HG02759 (cell line): ENCODE results near the gene CABP1.
A peak's percentile ranks its signal among the peaks of the same experiment; 100 is the strongest.
"Not testable (repeated sequence)": the region's sequence is repeated elsewhere in the genome, so short reads cannot be mapped to it uniquely, and the experiment has no call there.

Source experiments
- ATAC-seq: cut with Tn5 transposase; IDR thresholded peaks from one replicate; pipeline ENCODE4 v1.9.1; 2021; ENCODE audit warnings: mild to moderate bottlenecking, moderate library complexity; ENCODE audit not compliant: unreplicated experiment

Gene CABP1

DNA sequence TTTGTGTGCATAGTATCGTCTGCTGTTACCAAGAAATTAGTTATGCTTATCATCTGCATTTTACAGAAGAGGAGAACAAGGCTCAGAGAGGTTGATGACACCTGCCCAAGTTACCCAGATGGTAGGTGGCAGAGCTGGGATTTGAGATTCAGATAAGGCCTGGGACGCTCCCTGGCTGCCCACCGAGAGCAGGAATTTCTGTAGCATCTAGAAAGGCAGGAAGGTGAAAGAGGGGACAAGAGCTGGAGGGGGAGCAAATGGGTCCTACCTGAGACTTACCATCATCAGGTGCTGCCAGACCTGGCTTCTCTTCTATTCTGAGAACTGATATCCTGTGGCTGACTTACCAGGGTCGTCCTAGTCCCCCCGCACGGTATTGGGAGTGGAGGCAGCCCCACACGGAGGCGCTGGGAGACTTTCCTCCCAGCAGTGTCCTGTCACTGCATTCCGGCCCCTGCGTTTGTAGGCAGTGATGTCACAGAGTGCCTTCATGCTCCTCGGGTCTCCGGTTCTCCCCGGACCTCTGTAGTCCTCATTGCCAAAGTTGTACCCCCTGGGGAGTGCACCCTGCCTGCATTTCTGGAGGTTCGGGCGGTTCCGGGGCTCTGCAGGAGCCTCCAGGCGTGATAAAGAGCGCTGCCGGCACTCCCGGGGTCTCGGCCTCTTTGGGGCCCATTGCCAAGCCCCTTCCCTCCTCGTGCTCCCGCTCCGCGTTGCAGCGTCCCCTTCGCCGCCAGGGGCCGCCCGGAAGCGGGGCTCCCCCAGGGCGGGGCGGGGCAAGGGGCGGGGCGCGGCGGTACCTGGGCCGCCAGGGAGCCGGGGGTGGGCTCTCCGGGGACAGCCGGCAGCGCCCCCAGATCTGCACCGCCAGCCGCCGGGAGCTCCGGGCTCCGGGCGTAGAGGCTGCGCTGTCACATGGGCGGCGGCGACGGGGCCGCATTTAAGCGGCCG lies at the start of gene CABP1:
CABP1 (plus strand) TSS at position 856 of the 951 bp plus-strand sequence; CDS start at position 916, 60 bp downstream.
- peak; percentile 74 for ATAC-seq

- no peak for ATAC-seq
Measured at GRCh38 chr12:120590741-120591407, 49.6 kb upstream of the CABP1 start.

DNA sequence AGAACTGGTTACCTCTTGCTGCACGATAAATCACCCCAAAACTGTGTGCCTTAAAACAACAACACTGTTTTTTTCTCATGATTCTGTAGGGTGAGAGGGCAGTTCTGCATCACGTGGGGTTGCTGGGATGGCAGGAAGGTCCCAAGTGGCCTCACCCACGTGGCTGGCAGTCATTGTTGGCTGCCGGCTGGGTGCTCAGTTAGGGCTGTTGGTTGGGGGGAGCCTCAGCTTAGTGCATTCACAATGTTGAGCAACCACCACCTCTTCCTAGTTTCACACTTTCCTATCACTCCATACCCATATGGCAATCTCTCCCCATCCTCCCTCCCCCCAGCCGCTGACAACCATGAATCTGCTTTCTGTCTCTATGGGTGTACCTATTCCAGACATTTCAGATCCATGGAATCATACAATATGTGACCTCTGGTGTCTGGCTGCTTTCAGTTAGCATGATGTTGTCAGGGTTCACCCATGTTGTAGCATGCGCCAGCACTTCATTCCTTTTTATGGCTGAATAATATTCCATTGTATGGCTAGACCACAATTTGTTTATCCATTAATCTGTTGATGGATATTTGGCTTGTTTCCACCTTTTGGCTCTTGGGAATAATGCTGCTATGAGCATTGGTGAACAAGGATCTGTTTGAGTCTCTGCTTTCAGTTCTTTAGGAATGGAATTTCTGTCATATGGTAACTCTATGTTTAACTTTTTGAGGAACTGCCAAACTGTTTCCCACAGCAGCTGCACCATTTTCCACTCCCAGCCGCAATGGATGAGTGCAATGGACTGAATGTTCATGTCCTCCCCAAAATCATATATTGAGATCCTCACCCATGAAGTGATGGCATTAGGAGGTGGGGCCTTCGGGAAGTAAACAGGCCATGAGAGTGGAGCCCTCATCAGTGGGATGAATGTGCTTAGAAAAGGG lies 48.0 kb upstream of the CABP1 start:
- no peak for ATAC-seq

DNA sequence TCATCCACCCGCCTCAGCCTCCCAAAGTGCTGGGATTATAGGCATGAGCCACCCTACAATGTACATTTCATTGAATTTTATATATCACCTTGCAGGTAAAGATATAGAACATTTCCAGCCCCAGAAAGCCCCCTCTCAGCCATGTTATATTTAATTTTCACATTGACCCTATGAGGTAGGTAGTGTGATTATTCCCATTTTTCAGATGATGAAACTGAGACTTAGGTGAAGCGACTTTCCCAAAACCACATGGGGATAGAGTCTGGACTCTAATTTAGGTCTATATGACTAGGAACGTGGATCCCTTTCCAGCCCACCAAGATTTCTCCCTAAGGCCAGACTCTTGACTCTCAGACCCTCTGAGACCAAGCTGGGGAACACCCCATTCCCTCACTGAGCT lies 43.5 kb upstream of the CABP1 start:
- no peak for ATAC-seq

GRCh38 chr12:120597861-120598260 lies 42.6 kb upstream of the CABP1 start:
- ATAC-seq: no peak

DNA sequence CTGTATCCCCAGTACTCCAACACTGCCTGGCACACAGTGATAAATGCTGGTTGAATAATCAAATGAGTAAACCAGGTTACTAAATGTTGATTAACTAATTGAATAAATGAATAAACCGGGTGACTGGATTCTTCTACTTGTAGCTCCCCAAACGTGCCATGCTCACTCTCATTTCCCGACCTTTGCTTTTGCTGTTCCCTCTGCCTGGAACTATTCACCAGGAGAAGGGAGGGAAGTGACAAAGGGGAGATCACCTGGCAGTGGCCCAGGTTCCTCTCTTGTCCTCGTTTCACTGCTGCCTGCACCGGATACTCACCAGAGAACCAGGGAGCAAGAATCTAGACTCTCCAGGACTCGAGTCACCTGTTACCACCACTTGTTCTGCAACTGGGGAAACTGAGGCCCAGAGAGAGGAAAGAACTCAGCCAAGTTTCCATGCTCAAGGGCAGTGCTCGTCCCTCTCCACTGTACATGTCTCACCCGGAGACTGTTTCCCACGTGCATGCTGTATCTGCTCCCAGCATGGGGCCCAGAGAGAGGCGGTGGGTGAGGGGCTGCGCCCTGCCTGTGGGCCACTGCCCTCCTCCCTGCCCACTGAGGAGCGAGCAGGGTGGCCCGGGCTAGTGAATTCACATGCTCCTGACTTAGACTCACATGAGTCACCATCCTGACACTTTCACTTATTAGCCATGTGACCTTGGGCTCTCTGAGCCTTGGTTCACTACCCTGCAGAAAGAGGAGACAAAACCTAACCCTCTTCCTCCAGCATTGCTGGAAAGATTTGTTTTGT lies 41.6 kb upstream of the CABP1 start:
- ATAC-seq: no peak

GRCh38 chr12:120599672-120600552 lies 40.5 kb upstream of the CABP1 start:
- no peak for ATAC-seq

DNA sequence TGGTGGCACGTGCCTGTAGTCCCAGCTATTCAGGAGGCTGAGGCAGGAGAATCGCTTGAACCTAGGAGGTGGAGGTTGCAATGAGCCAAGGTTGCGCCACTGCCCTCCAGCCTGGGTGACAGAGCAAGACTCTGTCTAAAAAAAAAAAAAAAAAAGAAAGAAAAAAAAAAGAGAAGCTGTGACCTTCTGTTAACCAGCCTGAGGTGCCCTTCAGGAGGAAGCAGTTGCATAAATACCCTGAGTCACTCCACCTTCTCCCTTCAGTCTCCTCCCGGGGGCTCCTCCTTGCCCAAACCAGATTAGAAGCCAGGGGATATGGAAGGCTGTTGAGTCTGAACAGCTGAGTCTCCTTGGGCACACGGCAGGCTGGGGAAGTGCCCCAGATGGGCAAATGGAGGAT lies 38.0 kb upstream of the CABP1 start:
- ATAC-seq: not testable (repeated sequence)

GRCh38 chr12:120610560-120610959 lies 29.9 kb upstream of the CABP1 start:
- ATAC-seq: no peak

DNA sequence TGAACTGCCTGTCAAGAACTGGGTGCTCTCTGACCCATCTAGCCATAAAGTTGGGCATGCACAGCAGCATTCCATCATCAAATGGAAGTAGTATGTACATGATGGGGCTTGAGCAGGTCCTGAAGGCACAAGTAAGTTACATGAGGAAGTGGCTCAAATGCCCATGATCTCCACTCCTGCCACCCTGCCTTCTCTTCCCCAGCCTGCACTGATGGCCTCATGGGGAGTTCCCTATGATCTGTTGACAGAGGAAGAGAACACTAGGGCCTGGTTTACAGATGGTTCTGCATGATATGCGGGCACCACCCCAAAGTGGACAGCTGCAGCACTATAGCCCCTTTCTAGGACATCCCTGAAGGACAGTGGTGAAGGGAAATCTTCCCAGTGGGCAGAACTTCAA lies 28.9 kb upstream of the CABP1 start:
- not testable (repeated sequence) for ATAC-seq

DNA sequence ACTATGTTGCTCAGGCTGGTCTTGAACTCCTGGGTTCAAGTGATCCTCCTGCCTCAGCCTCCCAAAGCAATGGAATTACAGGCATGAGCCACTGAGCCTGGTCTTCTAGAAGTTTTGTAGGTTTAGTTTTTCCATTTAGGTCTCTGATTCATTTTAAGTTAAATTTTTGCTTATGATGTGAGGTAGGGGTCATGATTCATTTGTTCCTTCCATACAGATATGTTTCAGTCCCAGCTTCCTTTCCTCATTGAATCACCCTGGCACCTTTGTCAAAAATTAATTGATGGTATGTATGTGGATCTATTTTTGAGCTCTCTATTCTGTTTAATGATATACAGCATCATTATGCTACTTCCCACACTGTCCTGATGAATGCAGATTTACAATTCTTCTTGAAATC lies 25.6 kb upstream of the CABP1 start:
- ATAC-seq: no peak

DNA sequence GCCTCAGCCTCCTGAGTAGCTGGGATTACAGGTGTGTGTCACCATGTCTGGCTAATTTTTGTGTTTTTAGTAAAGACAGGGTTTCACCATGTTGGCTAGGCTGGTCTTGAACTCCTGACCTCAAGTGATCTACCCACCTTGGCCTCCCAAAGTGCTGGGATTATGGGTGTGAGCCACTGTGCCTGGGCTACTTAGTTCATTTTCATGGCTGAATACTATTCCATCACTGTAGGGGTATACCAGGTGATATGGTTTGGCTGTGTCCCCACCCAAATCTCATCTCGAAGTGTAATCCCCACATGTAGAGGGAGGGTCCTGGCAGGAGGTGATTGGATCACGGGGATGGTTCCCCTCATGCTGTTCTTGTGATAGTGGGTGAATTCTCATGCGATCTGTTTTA lies 23.2 kb upstream of the CABP1 start:
- ATAC-seq: not testable (repeated sequence)

- ATAC-seq: not testable (repeated sequence)
Measured at GRCh38 chr12:120617767-120618166, 22.7 kb upstream of the CABP1 start.

- ATAC-seq: no peak
Measured at GRCh38 chr12:120618954-120619615, 21.3 kb upstream of the CABP1 start.

DNA sequence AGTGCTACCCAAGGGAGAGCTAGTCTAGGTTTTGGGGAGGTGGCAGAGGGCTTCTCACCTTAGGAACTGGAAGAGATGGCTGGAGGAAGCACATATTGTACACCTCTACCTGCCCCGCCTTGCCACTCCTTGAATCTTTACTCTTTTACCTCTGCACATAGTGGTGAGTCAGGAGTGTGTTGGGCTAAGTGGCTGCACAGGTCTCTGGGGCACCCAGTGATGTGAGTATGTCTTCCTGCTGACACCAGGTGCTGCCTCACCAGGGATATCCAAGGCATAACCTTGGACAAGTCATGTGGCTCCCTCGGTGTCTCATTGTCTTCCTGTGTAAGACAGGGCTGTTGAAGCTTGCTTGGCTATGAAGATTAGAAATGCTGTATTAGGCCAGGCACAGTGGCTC lies 19.8 kb upstream of the CABP1 start:
- no peak for ATAC-seq

- no peak for ATAC-seq
Measured at GRCh38 chr12:120625557-120626419, 14.6 kb upstream of the CABP1 start.

DNA sequence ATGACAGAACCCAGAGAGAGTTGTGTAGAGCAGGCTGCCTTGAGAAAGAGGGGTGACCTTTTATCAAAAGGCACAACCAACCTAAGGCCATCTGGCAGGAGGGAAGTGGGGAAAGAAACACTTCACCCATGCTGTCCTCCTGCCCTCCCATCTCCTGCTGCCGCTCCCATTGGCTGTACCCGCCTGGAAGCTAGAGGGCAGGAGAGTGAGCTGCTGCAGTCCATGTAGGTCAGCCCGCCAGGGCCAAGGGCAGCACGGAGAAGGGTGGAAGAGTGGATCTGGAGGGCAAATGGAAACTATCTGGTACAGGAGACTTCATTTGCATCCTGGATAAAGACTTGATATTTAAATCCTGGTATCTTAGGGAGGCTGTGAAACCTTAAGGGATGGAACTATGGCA lies 11.5 kb upstream of the CABP1 start:
- no peak for ATAC-seq
